OCI-LY7 (cell line): ENCODE data around the gene FLRT2.

Experiments
- EZH2phosphoT487 ChIP-seq: fragments of 200-600 bp; sonication (generic); IDR thresholded peaks from 2 replicates; pipeline ENCODE4 v1.6.1; 2018; ENCODE audit warnings: low read depth, borderline replicate concordance, mild to moderate bottlenecking, mixed run types, antibody characterized with exemption, low read length, moderate library complexity, mixed read lengths
- TF ChIP-seq, protein P1 (sequence below): fragments of 200-600 bp; sonication (generic); conservative IDR thresholded peaks from 2 replicates; pipeline ENCODE4 v1.5.1; 2014; ENCODE audit warnings: mild to moderate bottlenecking, antibody characterized with exemption, low read length, moderate library complexity, mixed read lengths

DNA sequence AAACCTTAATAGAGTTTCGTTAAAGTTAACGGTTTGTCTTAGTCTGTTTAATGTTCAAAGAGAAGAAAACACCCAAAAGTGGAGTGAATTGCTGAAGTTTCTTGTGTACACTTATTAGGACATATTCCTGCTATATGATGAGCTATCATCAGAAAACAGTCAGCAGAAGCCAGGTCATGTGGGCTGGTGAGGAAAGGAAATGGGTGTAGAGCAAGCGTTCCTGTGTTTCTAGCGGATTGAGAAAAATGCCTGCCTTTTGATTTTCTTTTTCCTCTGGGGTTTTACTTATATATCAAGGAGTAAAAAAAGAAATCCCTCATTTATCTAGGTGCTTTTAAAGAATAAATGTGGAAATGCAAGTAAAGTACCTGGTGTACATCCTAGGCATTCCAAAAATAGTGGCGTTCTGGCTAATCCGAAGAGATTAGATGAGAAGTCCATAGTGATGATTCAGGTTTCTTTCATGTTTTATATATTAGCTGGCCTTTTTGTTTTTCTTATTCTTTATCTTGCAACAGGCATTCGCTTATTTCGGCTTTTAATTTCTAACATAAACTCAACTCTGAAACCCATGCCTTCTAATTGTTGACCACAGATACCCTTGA lies 50.7 kb downstream of the FLRT2 start:
- TF ChIP-seq, protein P1, sequence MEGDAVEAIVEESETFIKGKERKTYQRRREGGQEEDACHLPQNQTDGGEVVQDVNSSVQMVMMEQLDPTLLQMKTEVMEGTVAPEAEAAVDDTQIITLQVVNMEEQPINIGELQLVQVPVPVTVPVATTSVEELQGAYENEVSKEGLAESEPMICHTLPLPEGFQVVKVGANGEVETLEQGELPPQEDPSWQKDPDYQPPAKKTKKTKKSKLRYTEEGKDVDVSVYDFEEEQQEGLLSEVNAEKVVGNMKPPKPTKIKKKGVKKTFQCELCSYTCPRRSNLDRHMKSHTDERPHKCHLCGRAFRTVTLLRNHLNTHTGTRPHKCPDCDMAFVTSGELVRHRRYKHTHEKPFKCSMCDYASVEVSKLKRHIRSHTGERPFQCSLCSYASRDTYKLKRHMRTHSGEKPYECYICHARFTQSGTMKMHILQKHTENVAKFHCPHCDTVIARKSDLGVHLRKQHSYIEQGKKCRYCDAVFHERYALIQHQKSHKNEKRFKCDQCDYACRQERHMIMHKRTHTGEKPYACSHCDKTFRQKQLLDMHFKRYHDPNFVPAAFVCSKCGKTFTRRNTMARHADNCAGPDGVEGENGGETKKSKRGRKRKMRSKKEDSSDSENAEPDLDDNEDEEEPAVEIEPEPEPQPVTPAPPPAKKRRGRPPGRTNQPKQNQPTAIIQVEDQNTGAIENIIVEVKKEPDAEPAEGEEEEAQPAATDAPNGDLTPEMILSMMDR = no peak
- TF ChIP-seq EZH2phosphoT487 = no peak
